Measurements from ENCODE around the gene ZNF138.
"Not testable (repeated sequence)": the region's sequence is repeated elsewhere in the genome, so short reads cannot be mapped to it uniquely, and the experiment has no call there.

DNA sequence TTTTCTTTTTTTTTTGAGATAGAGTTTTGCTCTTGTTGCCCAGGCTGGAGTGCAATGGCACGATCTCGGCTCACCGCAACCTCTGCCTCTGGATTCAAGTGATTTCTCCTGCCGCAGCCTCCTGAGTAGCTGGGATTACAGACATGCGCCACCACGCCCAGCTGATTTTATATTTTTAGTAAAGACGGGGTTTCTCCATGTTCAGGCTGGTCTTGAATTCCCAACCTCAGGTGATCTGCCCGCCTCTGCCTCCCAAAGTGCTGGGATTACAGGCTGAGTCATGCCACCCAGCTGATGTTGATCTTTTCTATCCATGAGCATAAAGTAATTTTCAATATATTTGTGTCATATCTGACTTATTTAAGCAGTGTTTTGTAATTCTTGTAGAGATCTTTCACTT lies 4.9 kb downstream of the ZNF138 start:
- TF ChIP-seq, protein P1, sequence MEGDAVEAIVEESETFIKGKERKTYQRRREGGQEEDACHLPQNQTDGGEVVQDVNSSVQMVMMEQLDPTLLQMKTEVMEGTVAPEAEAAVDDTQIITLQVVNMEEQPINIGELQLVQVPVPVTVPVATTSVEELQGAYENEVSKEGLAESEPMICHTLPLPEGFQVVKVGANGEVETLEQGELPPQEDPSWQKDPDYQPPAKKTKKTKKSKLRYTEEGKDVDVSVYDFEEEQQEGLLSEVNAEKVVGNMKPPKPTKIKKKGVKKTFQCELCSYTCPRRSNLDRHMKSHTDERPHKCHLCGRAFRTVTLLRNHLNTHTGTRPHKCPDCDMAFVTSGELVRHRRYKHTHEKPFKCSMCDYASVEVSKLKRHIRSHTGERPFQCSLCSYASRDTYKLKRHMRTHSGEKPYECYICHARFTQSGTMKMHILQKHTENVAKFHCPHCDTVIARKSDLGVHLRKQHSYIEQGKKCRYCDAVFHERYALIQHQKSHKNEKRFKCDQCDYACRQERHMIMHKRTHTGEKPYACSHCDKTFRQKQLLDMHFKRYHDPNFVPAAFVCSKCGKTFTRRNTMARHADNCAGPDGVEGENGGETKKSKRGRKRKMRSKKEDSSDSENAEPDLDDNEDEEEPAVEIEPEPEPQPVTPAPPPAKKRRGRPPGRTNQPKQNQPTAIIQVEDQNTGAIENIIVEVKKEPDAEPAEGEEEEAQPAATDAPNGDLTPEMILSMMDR (IDR thresholded peaks at IDR 0.05), result not testable (repeated sequence)
- TF ChIP-seq POLR2AphosphoS5 (IDR thresholded peaks at IDR 0.05), result not testable (repeated sequence)
